ENCODE results near the gene LACTB.

The LACTB gene

DNA sequence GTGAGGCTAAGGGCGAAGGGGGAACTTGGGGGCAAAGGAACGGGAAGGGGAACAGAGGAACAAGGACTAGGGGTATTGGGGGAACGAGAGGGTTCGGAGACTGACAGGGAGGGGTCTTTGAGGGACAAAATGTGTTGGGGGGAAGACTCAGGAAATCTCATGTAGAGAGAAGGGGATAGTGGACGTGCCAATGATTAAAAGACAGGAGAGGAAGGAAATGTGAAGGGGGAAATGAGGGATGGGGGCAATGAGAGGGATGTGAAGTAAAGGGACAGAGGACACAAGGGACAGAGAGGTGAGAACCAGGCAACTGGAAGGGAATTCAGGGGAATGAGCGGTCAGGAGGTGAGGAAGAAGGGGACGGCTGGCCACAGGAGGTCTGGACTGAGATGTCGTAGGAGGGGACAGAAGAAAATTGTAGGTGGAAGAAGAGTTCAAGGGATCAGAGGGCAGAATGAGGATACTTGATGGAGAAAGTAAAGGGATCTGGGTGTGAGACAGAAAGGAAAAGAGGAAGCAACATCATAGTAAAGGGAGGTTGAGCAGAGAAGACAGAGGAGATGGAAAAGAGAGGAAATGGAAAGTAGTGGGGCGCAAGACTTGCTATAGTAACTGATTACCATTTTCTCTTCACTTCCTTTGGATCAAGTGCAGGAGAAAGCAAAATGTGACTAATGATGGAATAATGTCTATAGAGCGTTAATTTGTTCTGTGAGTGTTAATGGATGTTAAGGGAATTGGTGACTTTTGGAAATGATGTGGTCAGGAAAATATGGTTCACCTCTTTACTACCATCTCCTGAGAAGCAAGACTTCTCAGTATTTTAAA lies 68.5 kb downstream of the LACTB start:
- no peaks in the 10 kb centered on the region for H3K36me3 ChIP-seq (ENCODE audit: control insufficient read depth, insufficient read depth, low read length)
- no peak overlapping the region for H3K27ac ChIP-seq (ENCODE audit: low read depth, low read length, severe bottlenecking)
- peaks cover 50% of the 10 kb centered on the region for H3K4me1 ChIP-seq (ENCODE audit: control insufficient read depth, insufficient read depth, low read length, poor library complexity, severe bottlenecking)
- WGBS, 2 experiments (ENCODE audit: insufficient coverage in 2 of 2) = 9 to 17% methylated on average over 9 to 10 of the region's 10 CpGs
- H3K9me3 ChIP-seq (ENCODE audit: control insufficient read depth, low read length) = no peaks in the 10 kb centered on the region
- peak overlapping the region; percentile 100 for H3K4me3 ChIP-seq (ENCODE audit: extremely low read depth, insufficient read depth, low read length, poor library complexity, severe bottlenecking)

DNA sequence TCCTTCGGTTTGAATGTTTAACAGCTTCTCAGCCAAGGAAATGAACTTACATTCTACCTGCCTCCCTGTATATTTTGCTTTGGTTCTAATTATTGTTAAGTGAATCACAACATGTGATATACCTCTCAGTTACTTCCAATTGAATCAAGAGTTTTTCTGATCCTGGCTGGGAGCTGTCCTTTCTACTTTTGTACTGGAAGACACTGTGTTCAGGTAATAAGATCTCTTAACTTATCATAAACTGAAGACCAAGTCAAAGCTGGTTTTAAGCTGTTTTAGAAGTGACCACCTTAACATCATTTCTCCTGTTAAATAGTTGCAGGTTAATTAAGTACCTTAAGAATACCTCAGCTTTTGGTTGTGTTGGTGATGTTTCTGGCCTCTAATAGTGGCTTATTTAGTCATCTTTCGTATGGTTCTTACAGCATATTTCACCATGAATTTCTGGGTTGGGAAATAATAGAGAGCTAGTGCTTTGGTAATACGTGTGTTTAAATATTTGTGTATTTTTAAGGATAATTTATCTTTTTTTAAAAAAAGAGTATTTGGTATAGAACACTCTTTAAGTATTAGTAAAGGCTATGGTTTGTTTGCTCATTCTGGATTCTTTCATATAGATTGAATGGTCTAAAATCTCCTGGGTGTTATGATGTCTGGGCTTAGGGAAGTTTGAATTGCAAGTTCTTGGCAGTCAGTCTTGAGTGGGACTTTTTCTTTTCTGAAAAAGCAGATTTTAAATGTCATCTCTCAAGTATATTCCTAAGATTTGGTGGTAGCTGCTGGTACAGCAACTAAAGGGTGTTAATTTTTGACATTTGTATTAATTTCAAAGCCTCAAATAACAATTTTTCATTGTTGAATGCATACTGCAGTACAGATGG lies 69.3 kb downstream of the LACTB start:
- Histone ChIP-seq H3K4me3 (ENCODE audit: extremely low read depth, insufficient read depth, low read length, poor library complexity, severe bottlenecking) (peak overlapping the region; percentile 100), H3K4me1 (ENCODE audit: control insufficient read depth, insufficient read depth, low read length, poor library complexity, severe bottlenecking) (peaks cover 45% of the 10 kb centered on the region), H3K36me3 (ENCODE audit: control insufficient read depth, insufficient read depth, low read length) (no peaks in the 10 kb centered on the region), H3K27ac (ENCODE audit: low read depth, low read length, severe bottlenecking) (no peak overlapping the region), H3K9me3 (ENCODE audit: control insufficient read depth, low read length) (no peaks in the 10 kb centered on the region)
- WGBS, 2 experiments (ENCODE audit: insufficient coverage in 2 of 2) = no CpG with 5 or more reads among the region's 3 CpGs
